RWPE2 (cell line): ENCODE results near the gene RGL1.

Experiments
- ATAC-seq: fragments of 200-7000 bp; cut with Tn5 transposase; 3 replicates; pipeline ENCODE4 v1.9.1; 2021; ENCODE audit warnings: low read depth
- DNase-seq: peaks from one replicate; pipeline ENCODE4 v3.0.0-alpha.2; 2020; ENCODE audit warnings: low spot score
- H3K27ac ChIP-seq: fragments of 450-650 bp; 2 replicates; pipeline ENCODE4 v1.5.1; 2017; ENCODE audit warnings: mild to moderate bottlenecking; ENCODE audit not compliant: poor library complexity, severe bottlenecking
- H3K27me3 ChIP-seq: fragments of 250-450 bp; sonication (Bioruptor Pico); 2 replicates; pipeline ENCODE4 v1.5.1; 2021; ENCODE audit warnings: mild to moderate bottlenecking, moderate library complexity; ENCODE audit not compliant: insufficient read depth, poor library complexity, severe bottlenecking
- H3K36me3 ChIP-seq: fragments of 250-450 bp; sonication (Bioruptor Pico); 2 replicates; pipeline ENCODE4 v1.5.1; 2020; ENCODE audit warnings: low read depth, mild to moderate bottlenecking, moderate library complexity
- H3K4me1 ChIP-seq: fragments of 250-450 bp; sonication (Bioruptor Pico); 2 replicates; pipeline ENCODE4 v1.5.1; 2021; ENCODE audit warnings: mild to moderate bottlenecking, moderate library complexity; ENCODE audit not compliant: insufficient read depth, poor library complexity, severe bottlenecking
- H3K4me3 ChIP-seq: fragments of 250-450 bp; sonication (Bioruptor Pico); 2 replicates; pipeline ENCODE4 v1.5.1; 2021; ENCODE audit warnings: mild to moderate bottlenecking, moderate library complexity; ENCODE audit not compliant: severe bottlenecking
- H3K9me3 ChIP-seq: fragments of 250-450 bp; sonication (Bioruptor Pico); 2 replicates; pipeline ENCODE4 v1.5.1; 2021; ENCODE audit warnings: mild to moderate bottlenecking, moderate library complexity; ENCODE audit not compliant: severe bottlenecking
- TF ChIP-seq, protein P1 (sequence below): fragments of 450-650 bp; IDR thresholded peaks from one replicate; pipeline ENCODE4 v1.5.1; 2017; ENCODE audit warnings: mild to moderate bottlenecking, moderate library complexity; ENCODE audit not compliant: poor library complexity, severe bottlenecking

Gene RGL1

DNA sequence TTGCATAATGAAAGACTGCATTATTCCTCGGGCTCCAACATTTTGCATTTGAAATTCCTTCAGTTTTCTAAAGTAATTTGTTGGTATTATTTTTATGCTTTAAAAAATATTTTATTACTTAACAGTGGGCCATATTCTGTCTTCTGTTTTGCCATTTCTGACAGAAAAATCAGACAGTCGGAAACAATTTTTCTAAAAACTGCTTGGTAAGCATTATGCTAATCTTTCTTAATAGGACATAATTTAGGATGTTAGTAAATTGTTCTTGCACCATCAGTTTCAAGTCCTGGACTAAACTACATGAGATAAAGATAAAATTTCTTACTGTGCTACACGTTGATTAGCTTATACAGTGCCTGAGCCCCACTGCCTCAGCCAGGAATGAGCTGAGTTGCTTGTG lies 11.2 kb downstream of the RGL1 start:
- TF ChIP-seq, protein P1, sequence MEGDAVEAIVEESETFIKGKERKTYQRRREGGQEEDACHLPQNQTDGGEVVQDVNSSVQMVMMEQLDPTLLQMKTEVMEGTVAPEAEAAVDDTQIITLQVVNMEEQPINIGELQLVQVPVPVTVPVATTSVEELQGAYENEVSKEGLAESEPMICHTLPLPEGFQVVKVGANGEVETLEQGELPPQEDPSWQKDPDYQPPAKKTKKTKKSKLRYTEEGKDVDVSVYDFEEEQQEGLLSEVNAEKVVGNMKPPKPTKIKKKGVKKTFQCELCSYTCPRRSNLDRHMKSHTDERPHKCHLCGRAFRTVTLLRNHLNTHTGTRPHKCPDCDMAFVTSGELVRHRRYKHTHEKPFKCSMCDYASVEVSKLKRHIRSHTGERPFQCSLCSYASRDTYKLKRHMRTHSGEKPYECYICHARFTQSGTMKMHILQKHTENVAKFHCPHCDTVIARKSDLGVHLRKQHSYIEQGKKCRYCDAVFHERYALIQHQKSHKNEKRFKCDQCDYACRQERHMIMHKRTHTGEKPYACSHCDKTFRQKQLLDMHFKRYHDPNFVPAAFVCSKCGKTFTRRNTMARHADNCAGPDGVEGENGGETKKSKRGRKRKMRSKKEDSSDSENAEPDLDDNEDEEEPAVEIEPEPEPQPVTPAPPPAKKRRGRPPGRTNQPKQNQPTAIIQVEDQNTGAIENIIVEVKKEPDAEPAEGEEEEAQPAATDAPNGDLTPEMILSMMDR = no peak
- H3K4me3 ChIP-seq = no peak overlapping the region
- H3K9me3 ChIP-seq = no peaks in the 10 kb centered on the region

GRCh38 chr1:183817576-183818288 lies 12.8 kb downstream of the RGL1 start:
- Histone ChIP-seq H3K4me1 (peaks cover 5% of the 10 kb centered on the region), H3K27ac (no peak overlapping the region), H3K9me3 (no peaks in the 10 kb centered on the region), H3K27me3 (no peaks in the 10 kb centered on the region), H3K4me3 (no peak overlapping the region), H3K36me3 (no peaks in the 10 kb centered on the region)
- no peak for ATAC-seq
- no peak for DNase-seq
- TF ChIP-seq, protein P1 = no peak

More for the DNA sequence above, 11.2 kb downstream of the RGL1 start:
- ATAC-seq = no peak
- Histone ChIP-seq H3K4me1 (no peaks in the 10 kb centered on the region), H3K36me3 (no peaks in the 10 kb centered on the region), H3K27ac (no peak overlapping the region), H3K27me3 (no peaks in the 10 kb centered on the region)
- DNase-seq = no peak

DNA sequence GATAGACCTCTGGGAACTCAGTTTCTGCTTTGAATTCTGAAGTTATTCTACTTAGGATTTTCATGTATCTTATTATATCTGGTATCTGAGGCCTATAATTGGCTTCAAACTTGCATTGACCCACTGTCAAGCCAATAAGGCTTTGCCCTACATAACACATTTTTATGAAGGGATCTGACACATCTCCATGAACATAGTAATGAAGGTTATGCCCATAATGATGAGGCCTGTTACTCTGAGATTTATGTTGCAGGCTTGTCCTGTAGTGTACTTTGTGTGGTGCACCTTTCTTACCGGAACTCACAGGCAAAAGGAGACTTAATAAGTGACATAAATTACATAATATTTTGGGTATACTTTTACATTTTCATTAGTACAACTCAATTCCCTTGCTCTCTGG lies 14.1 kb downstream of the RGL1 start:
- Histone ChIP-seq H3K4me1 (peaks cover 5% of the 10 kb centered on the region), H3K4me3 (no peak overlapping the region), H3K27ac (no peak overlapping the region), H3K36me3 (no peaks in the 10 kb centered on the region), H3K27me3 (no peaks in the 10 kb centered on the region), H3K9me3 (no peaks in the 10 kb centered on the region)
- ATAC-seq (no peak), DNase-seq (no peak)
- TF ChIP-seq, protein P1 = no peak

- TF ChIP-seq, protein P1 = no peak
- ATAC-seq (no peak), DNase-seq (no peak)
- no peaks in the 10 kb centered on the region for H3K36me3 ChIP-seq
- H3K27me3 ChIP-seq = no peaks in the 10 kb centered on the region
- peaks cover 5% of the 10 kb centered on the region for H3K4me1 ChIP-seq
- H3K27ac ChIP-seq = peak overlapping the region; percentile 18
- no peaks in the 10 kb centered on the region for H3K9me3 ChIP-seq
- no peak overlapping the region for H3K4me3 ChIP-seq
Measured at GRCh38 chr1:183821309-183821888, 16.5 kb downstream of the RGL1 start.
